GM23338 (cell line): Measurements from ENCODE around the gene BNIP5. TPM values are rescaled to one million over a fixed set of nuclear protein-coding genes. Genes with fewer than 3 reads are reported as not detected.

ENCODE experiments used
- ATAC-seq: fragments of 200-7000 bp; cut with Tn5 transposase; 3 replicates; pipeline ENCODE4 v1.9.1; 2020
- DNase-seq: peaks from one replicate; pipeline ENCODE4 v3.0.0-alpha.2; 2015; ENCODE audit warnings: low spot score
- H2AFZ ChIP-seq: fragments of 200-600 bp; sonication (generic); 2 replicates; pipeline ENCODE4 v1.8.0; 2016; ENCODE audit warnings: antibody characterized with exemption, mild to moderate bottlenecking, moderate library complexity
- H3F3A ChIP-seq: fragments of 200-600 bp; sonication (generic); replicated peaks from 2 replicates; pipeline ENCODE4 v1.8.0; 2017; ENCODE audit warnings: antibody characterized with exemption, mixed run types, low read depth
- H3K27ac ChIP-seq: fragments of 200-600 bp; sonication (generic); 2 replicates; pipeline ENCODE4 v1.6.1; 2016; ENCODE audit warnings: low read depth
- H3K27me3 ChIP-seq: fragments of 200-600 bp; sonication (generic); 2 replicates; pipeline ENCODE4 v1.8.0; 2016; ENCODE audit warnings: mild to moderate bottlenecking, mixed run types, moderate library complexity; ENCODE audit not compliant: insufficient read depth
- H3K36me3 ChIP-seq: fragments of 200-600 bp; sonication (generic); 2 replicates; pipeline ENCODE4 v1.8.0; 2016; ENCODE audit warnings: mild to moderate bottlenecking; ENCODE audit not compliant: insufficient read depth
- H3K4me1 ChIP-seq: fragments of 200-600 bp; sonication (generic); 2 replicates; pipeline ENCODE4 v1.8.0; 2016; ENCODE audit warnings: mild to moderate bottlenecking, moderate library complexity; ENCODE audit not compliant: insufficient read depth
- H3K4me2 ChIP-seq: fragments of 200-600 bp; sonication (generic); 2 replicates; pipeline ENCODE4 v1.7.1; 2017; ENCODE audit warnings: mixed run types
- H3K4me3 ChIP-seq: fragments of 200-600 bp; sonication (generic); 2 replicates; pipeline ENCODE4 v1.6.1; 2016; ENCODE audit warnings: mixed run types
- H3K79me2 ChIP-seq: fragments of 200-600 bp; sonication (generic); replicated peaks from 2 replicates; pipeline ENCODE4 v1.8.0; 2017; ENCODE audit warnings: mild to moderate bottlenecking; ENCODE audit not compliant: insufficient read depth
- H3K9me2 ChIP-seq: fragments of 200-600 bp; sonication (generic); 2 replicates; pipeline ENCODE4 v1.8.0; 2017; ENCODE audit not compliant: insufficient read depth
- H4K20me1 ChIP-seq: fragments of 200-600 bp; sonication (generic); replicated peaks from 2 replicates; pipeline ENCODE4 v1.8.0; 2017; ENCODE audit warnings: mild to moderate bottlenecking; ENCODE audit not compliant: insufficient read depth
- H3K27ac Mint-ChIP-seq: 2 replicates; pipeline ENCODE4 v1.8.0; 2020; ENCODE audit warnings: inconsistent platforms, mild to moderate bottlenecking, moderate library complexity, mixed read lengths
- H3K27me3 Mint-ChIP-seq: 3 replicates; pipeline ENCODE4 v1.8.0; 2022; ENCODE audit warnings: low read depth, mild to moderate bottlenecking, moderate library complexity, mixed read lengths, inconsistent platforms; ENCODE audit not compliant: insufficient read depth, poor library complexity
- H3K36me3 Mint-ChIP-seq: 3 replicates; pipeline ENCODE4 v1.8.0; 2021; ENCODE audit warnings: low read depth, mild to moderate bottlenecking, inconsistent platforms, moderate library complexity, mixed read lengths
- H3K4me1 Mint-ChIP-seq: 3 replicates; pipeline ENCODE4 v1.8.0; 2020; ENCODE audit warnings: mild to moderate bottlenecking, inconsistent platforms, mixed read lengths
- H3K4me3 Mint-ChIP-seq: 3 replicates; pipeline ENCODE4 v1.8.0; 2021; ENCODE audit warnings: moderate library complexity, mild to moderate bottlenecking, inconsistent platforms, mixed read lengths
- H3K9me3 Mint-ChIP-seq: 3 replicates; pipeline ENCODE4 v1.8.0; 2020; ENCODE audit warnings: moderate library complexity, mild to moderate bottlenecking, inconsistent platforms, mixed read lengths
- EZH2 ChIP-seq: fragments of 200-600 bp; sonication (generic); IDR thresholded peaks from one replicate; pipeline ENCODE4 v1.8.0; 2017; ENCODE audit warnings: antibody characterized with exemption, mild to moderate bottlenecking, low read depth; ENCODE audit not compliant: unreplicated experiment
- EZH2phosphoT487 ChIP-seq: fragments of 200-600 bp; sonication (generic); IDR thresholded peaks from one replicate; pipeline ENCODE4 v1.8.1; 2018; ENCODE audit warnings: antibody characterized with exemption; ENCODE audit not compliant: unreplicated experiment
- JUNB ChIP-seq: IDR thresholded peaks from one replicate; pipeline ENCODE4 v1.6.1; 2016; ENCODE audit warnings: antibody characterized with exemption; ENCODE audit not compliant: unreplicated experiment
- NANOG ChIP-seq: IDR thresholded peaks from 2 replicates; pipeline ENCODE4 v1.6.1; 2016; ENCODE audit warnings: antibody characterized with exemption, borderline replicate concordance
- POLR2AphosphoS5 ChIP-seq: IDR thresholded peaks from 2 replicates; pipeline ENCODE4 v1.6.1; 2016; ENCODE audit warnings: antibody characterized with exemption, low read depth
- STAT1 ChIP-seq: IDR thresholded peaks from one replicate; pipeline ENCODE4 v1.6.1; 2016; ENCODE audit warnings: antibody characterized with exemption; ENCODE audit not compliant: unreplicated experiment
- ZNF114 ChIP-seq: fragments of 250-450 bp; sonication (Bioruptor Pico); IDR thresholded peaks from 2 replicates; pipeline ENCODE4 v1.5.0; 2020; ENCODE audit warnings: mild to moderate bottlenecking, moderate library complexity
- ZNF331 ChIP-seq: fragments of 250-450 bp; sonication (Bioruptor Pico); IDR thresholded peaks from 2 replicates; pipeline ENCODE4 v1.5.0; 2020; ENCODE audit warnings: low read depth, mild to moderate bottlenecking, moderate library complexity
- polyA plus RNA-seq: library from polyadenylated mRNA; unstranded; fragments of >200 nt; fragmentation: Nextera tagmentation; extraction: Ambion mirVana; gene quantifications from 2 replicates; pipeline ENCODE4 v1.2.1, GENCODE V29; 2016
- total RNA-seq: library from RNA; depleted of rRNA; stranded (reverse); fragments of >200 nt; shearing (Covaris generic); gene quantifications from 2 replicates; pipeline ENCODE4 v1.2.3, GENCODE V29; 2014
- TF ChIP-seq, protein P1 (sequence below): IDR thresholded peaks from 2 replicates; pipeline ENCODE4 v1.6.1; 2016; ENCODE audit warnings: antibody characterized with exemption
- TF ChIP-seq, protein P2 (sequence below), 2 experiments: fragments of 200-600 bp in 1 of 2; sonication (generic) in 1 of 2; conservative IDR thresholded peaks; 2 replicates each; pipeline versions ENCODE4 v1.5.1 to v1.6.1; 2016 to 2017; ENCODE audit warnings: antibody characterized with exemption in 2 of 2, low read depth in 2 of 2, mild to moderate bottlenecking in 2 of 2, moderate library complexity in 1 of 2
- TF ChIP-seq, protein P3 (sequence below): IDR thresholded peaks from one replicate; pipeline ENCODE4 v1.6.1; 2018; ENCODE audit warnings: antibody characterized with exemption; ENCODE audit not compliant: unreplicated experiment
- TF ChIP-seq, protein P4 (sequence below): fragments of 250-450 bp; sonication (Bioruptor Pico); IDR thresholded peaks from 2 replicates; pipeline ENCODE4 v1.5.0; 2020; ENCODE audit warnings: mild to moderate bottlenecking, moderate library complexity

BNIP5 gene
- total and polyA plus RNA-seq, 2 experiments from 2014 or later, result not detected

DNA sequence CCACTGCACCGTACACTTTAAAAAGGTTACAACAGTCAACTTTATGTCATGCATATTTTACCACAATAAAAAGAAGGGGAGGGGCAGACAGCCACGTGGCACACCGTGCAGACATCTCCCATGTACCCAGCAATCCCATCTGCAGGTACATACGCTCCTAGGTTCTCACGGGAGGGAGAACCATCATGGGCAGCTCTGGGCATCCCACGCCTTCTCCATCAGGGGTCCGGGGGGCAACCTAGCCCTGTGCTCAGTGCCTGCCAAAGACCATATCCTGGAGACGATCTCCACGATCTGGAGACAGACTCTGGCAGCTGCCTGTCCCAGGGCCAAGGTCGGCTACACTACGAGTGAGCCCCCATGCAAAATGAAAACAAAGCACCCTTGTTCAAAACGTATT is 2.5 kb upstream of the BNIP5 start:
- H3K9me3 Mint-ChIP-seq, result no peaks in the 10 kb centered on the region
- no peak for DNase-seq
- H4K20me1 ChIP-seq, result no peaks in the 10 kb centered on the region

More for the DNA sequence above, 2.5 kb upstream of the BNIP5 start:
- 0 out of 2 replicates have a peak, but pooled peaks cover 5% of the 10 kb centered on the region for H3F3A ChIP-seq
- H3K4me2 ChIP-seq, result no peak overlapping the region
- Mint-ChIP-seq H3K36me3 (no peaks in the 10 kb centered on the region), H3K27ac (no peak overlapping the region), H3K27me3 (peaks cover 15% of the 10 kb centered on the region), H3K4me1 (peaks cover 15% of the 10 kb centered on the region), H3K4me3 (no peak overlapping the region)
- H3K27me3 ChIP-seq, result peaks cover 10% of the 10 kb centered on the region
- TF ChIP-seq STAT1 (no peak), JUNB (no peak), POLR2AphosphoS5 (no peak), NANOG (no peak), ZNF114 (CRISPR knock-in tag) (no peak), ZNF331 (CRISPR knock-in tag) (no peak), EZH2 (no peak), EZH2phosphoT487 (no peak)
- TF ChIP-seq, protein P1, sequence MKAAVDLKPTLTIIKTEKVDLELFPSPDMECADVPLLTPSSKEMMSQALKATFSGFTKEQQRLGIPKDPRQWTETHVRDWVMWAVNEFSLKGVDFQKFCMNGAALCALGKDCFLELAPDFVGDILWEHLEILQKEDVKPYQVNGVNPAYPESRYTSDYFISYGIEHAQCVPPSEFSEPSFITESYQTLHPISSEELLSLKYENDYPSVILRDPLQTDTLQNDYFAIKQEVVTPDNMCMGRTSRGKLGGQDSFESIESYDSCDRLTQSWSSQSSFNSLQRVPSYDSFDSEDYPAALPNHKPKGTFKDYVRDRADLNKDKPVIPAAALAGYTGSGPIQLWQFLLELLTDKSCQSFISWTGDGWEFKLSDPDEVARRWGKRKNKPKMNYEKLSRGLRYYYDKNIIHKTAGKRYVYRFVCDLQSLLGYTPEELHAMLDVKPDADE, result no peak
- TF ChIP-seq, protein P2, sequence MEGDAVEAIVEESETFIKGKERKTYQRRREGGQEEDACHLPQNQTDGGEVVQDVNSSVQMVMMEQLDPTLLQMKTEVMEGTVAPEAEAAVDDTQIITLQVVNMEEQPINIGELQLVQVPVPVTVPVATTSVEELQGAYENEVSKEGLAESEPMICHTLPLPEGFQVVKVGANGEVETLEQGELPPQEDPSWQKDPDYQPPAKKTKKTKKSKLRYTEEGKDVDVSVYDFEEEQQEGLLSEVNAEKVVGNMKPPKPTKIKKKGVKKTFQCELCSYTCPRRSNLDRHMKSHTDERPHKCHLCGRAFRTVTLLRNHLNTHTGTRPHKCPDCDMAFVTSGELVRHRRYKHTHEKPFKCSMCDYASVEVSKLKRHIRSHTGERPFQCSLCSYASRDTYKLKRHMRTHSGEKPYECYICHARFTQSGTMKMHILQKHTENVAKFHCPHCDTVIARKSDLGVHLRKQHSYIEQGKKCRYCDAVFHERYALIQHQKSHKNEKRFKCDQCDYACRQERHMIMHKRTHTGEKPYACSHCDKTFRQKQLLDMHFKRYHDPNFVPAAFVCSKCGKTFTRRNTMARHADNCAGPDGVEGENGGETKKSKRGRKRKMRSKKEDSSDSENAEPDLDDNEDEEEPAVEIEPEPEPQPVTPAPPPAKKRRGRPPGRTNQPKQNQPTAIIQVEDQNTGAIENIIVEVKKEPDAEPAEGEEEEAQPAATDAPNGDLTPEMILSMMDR (conservative IDR thresholded peaks at IDR 0.05; ENCODE audit: low read depth in 2 of 2), result no peak
- TF ChIP-seq, protein P3, sequence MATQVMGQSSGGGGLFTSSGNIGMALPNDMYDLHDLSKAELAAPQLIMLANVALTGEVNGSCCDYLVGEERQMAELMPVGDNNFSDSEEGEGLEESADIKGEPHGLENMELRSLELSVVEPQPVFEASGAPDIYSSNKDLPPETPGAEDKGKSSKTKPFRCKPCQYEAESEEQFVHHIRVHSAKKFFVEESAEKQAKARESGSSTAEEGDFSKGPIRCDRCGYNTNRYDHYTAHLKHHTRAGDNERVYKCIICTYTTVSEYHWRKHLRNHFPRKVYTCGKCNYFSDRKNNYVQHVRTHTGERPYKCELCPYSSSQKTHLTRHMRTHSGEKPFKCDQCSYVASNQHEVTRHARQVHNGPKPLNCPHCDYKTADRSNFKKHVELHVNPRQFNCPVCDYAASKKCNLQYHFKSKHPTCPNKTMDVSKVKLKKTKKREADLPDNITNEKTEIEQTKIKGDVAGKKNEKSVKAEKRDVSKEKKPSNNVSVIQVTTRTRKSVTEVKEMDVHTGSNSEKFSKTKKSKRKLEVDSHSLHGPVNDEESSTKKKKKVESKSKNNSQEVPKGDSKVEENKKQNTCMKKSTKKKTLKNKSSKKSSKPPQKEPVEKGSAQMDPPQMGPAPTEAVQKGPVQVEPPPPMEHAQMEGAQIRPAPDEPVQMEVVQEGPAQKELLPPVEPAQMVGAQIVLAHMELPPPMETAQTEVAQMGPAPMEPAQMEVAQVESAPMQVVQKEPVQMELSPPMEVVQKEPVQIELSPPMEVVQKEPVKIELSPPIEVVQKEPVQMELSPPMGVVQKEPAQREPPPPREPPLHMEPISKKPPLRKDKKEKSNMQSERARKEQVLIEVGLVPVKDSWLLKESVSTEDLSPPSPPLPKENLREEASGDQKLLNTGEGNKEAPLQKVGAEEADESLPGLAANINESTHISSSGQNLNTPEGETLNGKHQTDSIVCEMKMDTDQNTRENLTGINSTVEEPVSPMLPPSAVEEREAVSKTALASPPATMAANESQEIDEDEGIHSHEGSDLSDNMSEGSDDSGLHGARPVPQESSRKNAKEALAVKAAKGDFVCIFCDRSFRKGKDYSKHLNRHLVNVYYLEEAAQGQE, result no peak
- TF ChIP-seq, protein P4, sequence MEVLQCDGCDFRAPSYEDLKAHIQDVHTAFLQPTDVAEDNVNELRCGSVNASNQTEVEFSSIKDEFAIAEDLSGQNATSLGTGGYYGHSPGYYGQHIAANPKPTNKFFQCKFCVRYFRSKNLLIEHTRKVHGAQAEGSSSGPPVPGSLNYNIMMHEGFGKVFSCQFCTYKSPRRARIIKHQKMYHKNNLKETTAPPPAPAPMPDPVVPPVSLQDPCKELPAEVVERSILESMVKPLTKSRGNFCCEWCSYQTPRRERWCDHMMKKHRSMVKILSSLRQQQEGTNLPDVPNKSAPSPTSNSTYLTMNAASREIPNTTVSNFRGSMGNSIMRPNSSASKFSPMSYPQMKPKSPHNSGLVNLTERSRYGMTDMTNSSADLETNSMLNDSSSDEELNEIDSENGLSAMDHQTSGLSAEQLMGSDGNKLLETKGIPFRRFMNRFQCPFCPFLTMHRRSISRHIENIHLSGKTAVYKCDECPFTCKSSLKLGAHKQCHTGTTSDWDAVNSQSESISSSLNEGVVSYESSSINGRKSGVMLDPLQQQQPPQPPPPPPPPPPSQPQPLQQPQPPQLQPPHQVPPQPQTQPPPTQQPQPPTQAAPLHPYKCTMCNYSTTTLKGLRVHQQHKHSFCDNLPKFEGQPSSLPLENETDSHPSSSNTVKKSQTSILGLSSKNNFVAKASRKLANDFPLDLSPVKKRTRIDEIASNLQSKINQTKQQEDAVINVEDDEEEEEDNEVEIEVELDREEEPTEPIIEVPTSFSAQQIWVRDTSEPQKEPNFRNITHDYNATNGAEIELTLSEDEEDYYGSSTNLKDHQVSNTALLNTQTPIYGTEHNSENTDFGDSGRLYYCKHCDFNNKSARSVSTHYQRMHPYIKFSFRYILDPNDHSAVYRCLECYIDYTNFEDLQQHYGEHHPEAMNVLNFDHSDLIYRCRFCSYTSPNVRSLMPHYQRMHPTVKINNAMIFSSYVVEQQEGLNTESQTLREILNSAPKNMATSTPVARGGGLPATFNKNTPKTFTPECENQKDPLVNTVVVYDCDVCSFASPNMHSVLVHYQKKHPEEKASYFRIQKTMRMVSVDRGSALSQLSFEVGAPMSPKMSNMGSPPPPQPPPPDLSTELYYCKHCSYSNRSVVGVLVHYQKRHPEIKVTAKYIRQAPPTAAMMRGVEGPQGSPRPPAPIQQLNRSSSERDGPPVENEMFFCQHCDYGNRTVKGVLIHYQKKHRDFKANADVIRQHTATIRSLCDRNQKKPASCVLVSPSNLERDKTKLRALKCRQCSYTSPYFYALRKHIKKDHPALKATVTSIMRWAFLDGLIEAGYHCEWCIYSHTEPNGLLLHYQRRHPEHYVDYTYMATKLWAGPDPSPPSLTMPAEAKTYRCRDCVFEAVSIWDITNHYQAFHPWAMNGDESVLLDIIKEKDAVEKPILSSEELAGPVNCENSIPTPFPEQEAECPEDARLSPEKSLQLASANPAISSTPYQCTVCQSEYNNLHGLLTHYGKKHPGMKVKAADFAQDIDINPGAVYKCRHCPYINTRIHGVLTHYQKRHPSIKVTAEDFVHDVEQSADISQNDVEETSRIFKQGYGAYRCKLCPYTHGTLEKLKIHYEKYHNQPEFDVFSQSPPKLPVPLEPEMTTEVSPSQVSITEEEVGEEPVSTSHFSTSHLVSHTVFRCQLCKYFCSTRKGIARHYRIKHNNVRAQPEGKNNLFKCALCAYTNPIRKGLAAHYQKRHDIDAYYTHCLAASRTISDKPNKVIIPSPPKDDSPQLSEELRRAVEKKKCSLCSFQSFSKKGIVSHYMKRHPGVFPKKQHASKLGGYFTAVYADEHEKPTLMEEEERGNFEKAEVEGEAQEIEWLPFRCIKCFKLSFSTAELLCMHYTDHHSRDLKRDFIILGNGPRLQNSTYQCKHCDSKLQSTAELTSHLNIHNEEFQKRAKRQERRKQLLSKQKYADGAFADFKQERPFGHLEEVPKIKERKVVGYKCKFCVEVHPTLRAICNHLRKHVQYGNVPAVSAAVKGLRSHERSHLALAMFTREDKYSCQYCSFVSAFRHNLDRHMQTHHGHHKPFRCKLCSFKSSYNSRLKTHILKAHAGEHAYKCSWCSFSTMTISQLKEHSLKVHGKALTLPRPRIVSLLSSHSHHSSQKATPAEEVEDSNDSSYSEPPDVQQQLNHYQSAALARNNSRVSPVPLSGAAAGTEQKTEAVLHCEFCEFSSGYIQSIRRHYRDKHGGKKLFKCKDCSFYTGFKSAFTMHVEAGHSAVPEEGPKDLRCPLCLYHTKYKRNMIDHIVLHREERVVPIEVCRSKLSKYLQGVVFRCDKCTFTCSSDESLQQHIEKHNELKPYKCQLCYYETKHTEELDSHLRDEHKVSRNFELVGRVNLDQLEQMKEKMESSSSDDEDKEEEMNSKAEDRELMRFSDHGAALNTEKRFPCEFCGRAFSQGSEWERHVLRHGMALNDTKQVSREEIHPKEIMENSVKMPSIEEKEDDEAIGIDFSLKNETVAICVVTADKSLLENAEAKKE, result no peak
- no peaks in the 10 kb centered on the region for H3K4me1 ChIP-seq
- ATAC-seq, result no peak
- no peak overlapping the region for H3K4me3 ChIP-seq
- no peaks in the 10 kb centered on the region for H3K9me2 ChIP-seq
- H3K36me3 ChIP-seq, result no peaks in the 10 kb centered on the region
- H3K79me2 ChIP-seq, result no peaks in the 10 kb centered on the region
- no peak overlapping the region for H3K27ac ChIP-seq
- no peak overlapping the region; the same call in 1 of the 2 replicates for H2AFZ ChIP-seq
